HuH-7 (cell line): ENCODE measurements around the gene INVS.
"Not testable (repeated sequence)": the region's sequence is repeated elsewhere in the genome, so short reads cannot be mapped to it uniquely, and the experiment has no call there.

Experiments
- DNase-seq: peaks from one replicate; pipeline ENCODE4 v3.0.0; 2011; ENCODE audit warnings: low spot score

Gene INVS

DNA sequence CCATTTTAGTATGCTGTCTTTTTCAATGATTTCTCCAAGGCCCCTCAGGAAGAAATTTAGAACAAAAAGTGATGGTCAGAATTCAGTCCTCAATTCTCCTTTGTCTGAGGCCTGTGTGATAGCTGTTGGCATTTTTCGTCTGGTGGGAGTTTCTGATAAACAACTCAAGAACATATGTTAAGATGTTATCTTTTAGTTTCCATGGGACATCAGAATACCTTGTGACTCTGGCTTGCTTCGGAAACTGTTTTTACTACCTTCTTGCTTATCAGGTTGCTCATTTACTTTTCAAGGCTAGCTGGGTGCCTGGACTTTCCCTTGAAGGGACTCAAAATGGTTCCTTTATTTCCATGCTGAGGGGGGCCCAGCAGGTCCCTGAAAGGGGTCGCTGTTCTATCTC, 97.2 kb downstream of the INVS start:
- no peak for DNase-seq

- no peak for DNase-seq
These were observed 97.8 kb downstream of the INVS start for GRCh38 chr9:100196828-100197227.

DNA sequence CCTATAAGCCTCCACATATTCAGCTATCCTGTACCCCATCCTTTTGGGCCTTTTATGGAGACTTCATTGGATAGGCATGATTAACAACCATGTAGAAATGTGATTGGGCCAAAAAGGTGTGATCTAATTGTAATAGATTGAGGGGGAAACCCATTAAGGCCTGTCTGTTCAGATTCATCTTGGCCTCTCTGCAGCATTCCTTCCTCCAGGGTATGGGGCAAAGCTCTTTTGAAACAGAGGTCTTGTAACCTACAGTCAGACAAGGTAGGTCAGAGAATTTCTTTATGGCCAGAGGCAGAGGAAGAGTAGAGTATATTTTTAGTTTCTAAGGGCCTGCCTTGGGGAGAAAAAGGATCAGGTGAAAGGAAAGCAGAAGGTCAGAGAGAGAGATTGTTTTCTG, 98.5 kb downstream of the INVS start:
- DNase-seq: no peak

GRCh38 chr9:100202806-100203205, 103.8 kb downstream of the INVS start:
- no peak for DNase-seq

GRCh38 chr9:100204796-100205195, 105.8 kb downstream of the INVS start:
- no peak for DNase-seq

GRCh38 chr9:100206899-100207298, 107.9 kb downstream of the INVS start:
- DNase-seq: no peak

- DNase-seq: no peak
These were observed 109.6 kb downstream of the INVS start for GRCh38 chr9:100208673-100209072.

GRCh38 chr9:100211476-100211875, 112.4 kb downstream of the INVS start:
- DNase-seq: no peak

GRCh38 chr9:100213730-100214477, 114.9 kb downstream of the INVS start:
- no peak for DNase-seq

GRCh38 chr9:100216178-100216787, 117.2 kb downstream of the INVS start:
- DNase-seq: peak; percentile 23

DNA sequence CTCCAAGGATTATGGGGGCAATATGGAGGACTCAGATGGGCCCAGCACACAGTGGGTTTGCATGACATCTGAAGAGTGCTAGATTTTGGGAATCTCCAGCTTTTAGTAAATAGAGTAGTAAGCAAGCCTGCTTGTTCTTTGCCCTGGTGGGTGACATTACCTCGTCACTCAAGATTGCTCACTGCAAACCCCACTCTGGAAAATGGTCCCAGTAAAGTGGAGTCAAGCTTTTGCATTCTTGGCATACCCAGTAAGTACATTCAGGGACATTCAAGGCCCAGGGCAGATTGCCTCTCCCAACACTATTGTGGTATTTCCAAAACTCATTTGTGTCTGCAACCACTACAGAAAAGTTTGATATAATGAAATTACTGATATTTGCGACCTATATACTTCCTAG, 118.5 kb downstream of the INVS start:
- no peak for DNase-seq

DNA sequence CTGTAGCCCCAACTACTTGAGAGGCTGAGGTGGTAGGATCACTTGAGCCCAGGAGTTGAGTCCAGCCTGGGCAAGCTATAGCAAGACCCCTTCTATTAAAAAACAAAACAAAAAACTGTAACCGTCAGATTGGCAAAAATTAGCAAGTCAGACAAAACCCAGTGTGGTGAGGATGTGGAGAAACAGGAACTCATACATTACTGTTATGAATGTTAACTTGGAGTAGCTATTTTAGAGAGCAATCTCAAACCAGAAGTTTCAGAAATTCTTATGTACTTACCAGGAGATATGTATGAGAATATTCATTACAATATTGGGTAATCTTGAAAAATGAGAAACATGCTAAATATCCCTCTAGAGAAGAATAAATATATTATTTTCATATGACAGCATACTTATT, 120.3 kb downstream of the INVS start:
- no peak for DNase-seq

- DNase-seq: no peak
These were observed 121.9 kb downstream of the INVS start for GRCh38 chr9:100220936-100221335.

DNA sequence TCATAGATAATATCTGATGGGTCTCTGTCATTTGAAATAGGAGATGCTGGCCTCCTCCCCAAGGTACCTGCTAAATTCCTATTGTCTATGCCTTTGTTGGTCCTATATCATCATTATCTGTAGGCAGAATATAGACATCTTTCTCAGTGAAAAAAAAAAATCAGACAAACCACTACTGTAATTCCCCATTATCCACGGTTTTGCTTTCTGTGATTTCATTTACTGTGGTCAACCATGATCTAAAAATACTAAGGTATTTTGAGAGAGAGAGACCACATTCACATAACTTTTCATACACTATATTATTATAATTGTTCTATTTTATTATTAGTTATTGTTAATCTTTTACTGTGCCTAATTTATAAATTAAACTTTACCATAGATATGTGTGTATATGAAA, 122.5 kb downstream of the INVS start:
- DNase-seq: no peak

DNA sequence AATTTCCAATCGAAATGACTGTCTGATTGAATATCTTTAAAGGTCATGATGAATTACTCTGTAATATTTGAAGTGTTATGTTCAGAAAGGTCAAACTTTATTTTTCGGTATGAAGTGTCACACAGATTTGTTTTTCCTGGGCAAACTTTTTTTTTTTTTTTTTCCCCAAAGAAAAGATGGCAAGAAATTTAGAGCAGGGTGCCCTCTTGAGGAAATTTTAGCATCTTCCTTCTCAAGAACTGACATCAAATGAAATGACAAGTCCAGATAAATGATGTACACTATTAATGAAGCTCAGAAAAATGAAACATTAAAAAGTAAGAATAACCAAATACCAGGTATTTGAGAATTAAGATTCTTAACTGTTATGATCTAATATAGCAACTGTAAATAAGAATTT, 123.6 kb downstream of the INVS start:
- DNase-seq: no peak

GRCh38 chr9:100227636-100228035, 128.6 kb downstream of the INVS start:
- DNase-seq: no peak

DNA sequence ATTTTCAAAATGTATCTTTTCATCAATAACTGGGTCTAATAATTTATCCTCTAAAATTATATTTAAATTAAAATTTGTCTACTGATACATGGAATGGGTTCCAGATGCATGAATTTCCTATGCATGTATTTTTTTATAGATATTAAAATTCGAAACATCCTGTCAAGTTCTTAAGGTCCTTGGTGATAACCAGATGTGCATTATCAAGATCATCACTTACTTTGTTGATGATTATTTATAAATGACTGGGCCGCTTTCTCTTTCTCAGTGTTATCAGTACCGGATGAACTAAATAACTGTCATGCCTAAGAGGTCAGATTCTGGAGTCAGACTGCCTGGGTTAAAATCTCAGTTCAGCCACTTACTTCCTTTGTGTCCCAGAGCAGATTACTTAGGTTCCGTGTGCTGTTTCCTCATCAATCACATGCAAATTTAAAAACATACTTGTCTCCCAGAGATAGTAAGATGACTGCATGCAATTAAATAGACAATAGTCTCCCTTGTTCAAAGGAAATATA, 129.4 kb downstream of the INVS start:
- no peak for DNase-seq

GRCh38 chr9:100229136-100229535, 130.1 kb downstream of the INVS start:
- DNase-seq: no peak

- DNase-seq: no peak
These were observed 130.5 kb downstream of the INVS start for GRCh38 chr9:100229561-100229960.

GRCh38 chr9:100236986-100237385, 137.9 kb downstream of the INVS start:
- not testable (repeated sequence) for DNase-seq

DNA sequence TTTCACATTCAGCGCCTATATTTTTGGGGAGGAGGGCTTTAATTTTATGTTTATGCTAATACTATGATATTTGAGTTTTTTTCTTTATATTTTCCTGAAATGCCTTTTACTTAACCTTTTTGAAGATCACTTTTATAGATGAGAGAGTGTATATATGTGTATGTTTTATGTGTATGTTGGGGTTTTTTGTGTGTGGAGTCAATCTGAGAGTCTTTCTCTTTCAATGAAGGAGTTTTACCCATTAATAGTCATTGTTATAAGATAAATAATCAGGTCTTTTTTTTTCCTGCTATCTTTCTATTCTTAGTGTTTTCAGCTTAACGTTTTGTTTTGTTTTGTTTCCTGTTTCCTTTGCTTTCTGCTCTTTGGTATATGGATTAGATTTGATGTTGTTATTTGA, 141.5 kb downstream of the INVS start:
- DNase-seq: no peak

- no peak for DNase-seq
These were observed 168.2 kb downstream of the INVS start for GRCh38 chr9:100267211-100267610.

DNA sequence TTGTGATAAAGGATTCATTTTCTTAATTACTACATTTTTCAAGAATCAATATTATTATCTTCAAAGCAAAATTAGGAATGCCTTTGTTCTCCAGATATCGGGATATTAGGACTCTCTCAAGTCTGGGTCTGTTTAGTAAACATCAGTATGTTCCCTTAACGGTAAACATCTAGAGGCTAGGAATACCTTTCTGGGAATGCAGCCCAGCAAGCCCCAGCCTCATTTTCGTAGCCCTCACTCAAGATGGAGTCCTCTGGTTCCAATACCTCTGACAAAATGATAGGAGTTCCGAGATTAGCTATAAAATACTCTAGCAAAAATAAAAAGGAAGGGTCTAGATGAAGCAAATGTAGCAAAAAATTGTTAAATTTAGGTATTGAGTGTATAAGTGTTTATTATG, 169.2 kb downstream of the INVS start:
- DNase-seq: no peak

GRCh38 chr9:100269656-100270055, 170.6 kb downstream of the INVS start:
- no peak for DNase-seq
